HG03045 (cell line): ENCODE results near the gene GHR.

Source experiments
- ATAC-seq: cut with Tn5 transposase; IDR thresholded peaks from one replicate; pipeline ENCODE4 v1.9.1; 2021; ENCODE audit warnings: mild to moderate bottlenecking, moderate library complexity; ENCODE audit not compliant: unreplicated experiment

GHR gene

GRCh38 chr5:42461507-42461906 lies 38.3 kb downstream of the GHR start:
- ATAC-seq, result no peak

- ATAC-seq, result no peak
Measured at GRCh38 chr5:42462083-42462482, 38.8 kb downstream of the GHR start.

- no peak for ATAC-seq
Measured at GRCh38 chr5:42467572-42467971, 44.3 kb downstream of the GHR start.

GRCh38 chr5:42467981-42468524 lies 44.8 kb downstream of the GHR start:
- ATAC-seq, result no peak

GRCh38 chr5:42483472-42484154 lies 60.4 kb downstream of the GHR start:
- ATAC-seq, result no peak

GRCh38 chr5:42487077-42487476 lies 63.8 kb downstream of the GHR start:
- no peak for ATAC-seq

GRCh38 chr5:42487821-42488220 lies 64.6 kb downstream of the GHR start:
- ATAC-seq, result no peak

GRCh38 chr5:42490831-42491230 lies 67.6 kb downstream of the GHR start:
- ATAC-seq, result no peak

- ATAC-seq, result no peak
Measured at GRCh38 chr5:42491699-42492098, 68.5 kb downstream of the GHR start.

GRCh38 chr5:42492974-42493373 lies 69.7 kb downstream of the GHR start:
- no peak for ATAC-seq

GRCh38 chr5:42494414-42494813 lies 71.2 kb downstream of the GHR start:
- no peak for ATAC-seq

- no peak for ATAC-seq
Measured at GRCh38 chr5:42495914-42496313, 72.7 kb downstream of the GHR start.

- ATAC-seq, result no peak
Measured at GRCh38 chr5:42496397-42497156, 73.3 kb downstream of the GHR start.

- ATAC-seq, result no peak
Measured at GRCh38 chr5:42498000-42498399, 74.8 kb downstream of the GHR start.

- no peak for ATAC-seq
Measured at GRCh38 chr5:42499016-42499415, 75.8 kb downstream of the GHR start.

GRCh38 chr5:42500003-42500599 lies 76.9 kb downstream of the GHR start:
- no peak for ATAC-seq

GRCh38 chr5:42502613-42503470 lies 79.6 kb downstream of the GHR start:
- ATAC-seq, result no peak

GRCh38 chr5:42506662-42507061 lies 83.4 kb downstream of the GHR start:
- no peak for ATAC-seq

- ATAC-seq, result no peak
Measured at GRCh38 chr5:42507451-42508097, 84.3 kb downstream of the GHR start.

- no peak for ATAC-seq
Measured at GRCh38 chr5:42513246-42513645, 90.0 kb downstream of the GHR start.
